Mesodermal cell (in vitro differentiated cells): ENCODE data around the gene LTBP4.

ENCODE experiments used
- H3K27ac ChIP-seq: 2 replicates; pipeline ENCODE4 v1.7.0; 2013; ENCODE audit warnings: mild to moderate bottlenecking, low read depth, low read length, moderate library complexity; ENCODE audit not compliant: severe bottlenecking
- H3K36me3 ChIP-seq: 2 replicates; pipeline ENCODE4 v1.7.1; 2013; ENCODE audit warnings: mild to moderate bottlenecking, low read length, moderate library complexity; ENCODE audit not compliant: control insufficient read depth, insufficient read depth
- H3K4me1 ChIP-seq: one replicate; pipeline ENCODE4 v1.7.1; 2013; ENCODE audit warnings: mild to moderate bottlenecking, low read length; ENCODE audit not compliant: insufficient read depth, control insufficient read depth, poor library complexity, severe bottlenecking
- H3K4me3 ChIP-seq: 2 replicates; pipeline ENCODE4 v1.7.0; 2013; ENCODE audit warnings: low read length, control low read depth, mild to moderate bottlenecking; ENCODE audit not compliant: insufficient read depth, poor library complexity, severe bottlenecking; ENCODE audit errors: extremely low read depth
- H3K9me3 ChIP-seq: 2 replicates; pipeline ENCODE4 v1.7.1; 2013; ENCODE audit warnings: mild to moderate bottlenecking, low read length, moderate library complexity; ENCODE audit not compliant: control insufficient read depth
- WGBS, 2 experiments: methylation state at CpG; one replicate each; pipeline ENCODE4 v1.1.5; 2013; ENCODE audit warnings: missing lambda C conversion rate in 2 of 2; ENCODE audit not compliant: insufficient coverage in 2 of 2; 5-methylcytosine and 5-hydroxymethylcytosine counted together

The LTBP4 gene

GRCh38 chr19:40658031-40658430 is 56.9 kb downstream of the LTBP4 start:
- H3K9me3 ChIP-seq: no peaks in the 10 kb centered on the region
- H3K27ac ChIP-seq: no peak overlapping the region
- no peak overlapping the region for H3K4me3 ChIP-seq
- no peaks in the 10 kb centered on the region for H3K4me1 ChIP-seq
- WGBS, 2 experiments: 94 to 100% methylated on average over 4 of the region's 8 CpGs
- no peaks in the 10 kb centered on the region for H3K36me3 ChIP-seq

DNA sequence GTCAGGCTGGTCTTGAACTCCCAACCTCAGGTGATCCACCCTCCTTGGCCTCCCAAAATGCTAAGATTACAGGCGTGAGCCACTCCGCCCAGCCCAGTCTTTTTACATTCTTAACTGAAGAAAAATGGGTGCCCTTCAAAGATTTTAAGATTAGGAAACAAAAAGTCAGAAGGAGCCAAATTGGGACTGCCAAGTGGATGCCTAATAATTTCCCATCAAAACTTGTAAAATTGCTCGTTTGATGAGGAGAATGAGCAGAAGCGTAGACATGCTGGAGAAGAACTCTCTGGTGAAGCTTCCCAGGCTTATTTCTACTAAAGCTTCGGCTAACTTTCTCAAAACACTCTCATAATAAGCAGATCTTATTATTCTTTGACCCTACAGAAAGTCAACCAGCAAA is 57.9 kb downstream of the LTBP4 start:
- no peak overlapping the region for H3K27ac ChIP-seq
- H3K9me3 ChIP-seq: no peaks in the 10 kb centered on the region
- no peak overlapping the region for H3K4me3 ChIP-seq
- 93 to 98% methylated on average over 5 of the region's 5 CpGs for WGBS, 2 experiments
- no peaks in the 10 kb centered on the region for H3K36me3 ChIP-seq
- H3K4me1 ChIP-seq: peaks cover 7% of the 10 kb centered on the region

DNA sequence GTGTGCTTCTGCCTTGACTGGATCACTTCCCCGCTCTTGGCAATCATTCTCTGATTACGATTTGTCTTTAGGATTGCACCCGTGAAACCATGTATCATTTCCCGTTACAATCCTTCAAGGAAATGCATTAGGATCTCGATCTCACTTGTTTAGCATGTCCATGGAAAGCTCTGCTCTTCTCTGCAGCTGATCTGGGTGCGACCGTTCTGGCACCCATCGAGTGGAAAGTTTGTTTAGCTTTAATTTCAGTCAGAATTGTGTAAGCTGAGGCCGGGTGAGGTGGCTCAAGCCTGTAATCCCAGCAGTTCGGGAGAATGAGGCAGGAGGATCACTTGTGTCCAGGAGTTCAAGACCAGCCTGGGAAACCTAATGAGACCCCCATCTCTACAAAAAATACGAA is 58.4 kb downstream of the LTBP4 start:
- no peaks in the 10 kb centered on the region for H3K9me3 ChIP-seq
- WGBS, 2 experiments: 89% methylated on average over 10 to 11 of the region's 11 CpGs
- no peaks in the 10 kb centered on the region for H3K36me3 ChIP-seq
- no peak overlapping the region for H3K27ac ChIP-seq
- H3K4me1 ChIP-seq: peaks cover 9% of the 10 kb centered on the region
- H3K4me3 ChIP-seq: no peak overlapping the region

GRCh38 chr19:40661616-40662015 is 60.4 kb downstream of the LTBP4 start:
- Histone ChIP-seq H3K27ac (no peak overlapping the region), H3K9me3 (no peaks in the 10 kb centered on the region), H3K4me1 (peaks cover 9% of the 10 kb centered on the region), H3K4me3 (no peak overlapping the region), H3K36me3 (no peaks in the 10 kb centered on the region)
- WGBS, 2 experiments: 83% methylated on average over 1 of the region's 1 CpG; no CpG with 5 or more reads in 1 of the 2 experiments

GRCh38 chr19:40662925-40663694 is 61.9 kb downstream of the LTBP4 start:
- Histone ChIP-seq H3K36me3 (peaks cover 11% of the 10 kb centered on the region), H3K9me3 (no peaks in the 10 kb centered on the region), H3K4me3 (peak overlapping the region; percentile 59), H3K27ac (peak overlapping the region; percentile 87), H3K4me1 (peaks cover 9% of the 10 kb centered on the region)
- WGBS, 2 experiments: 1 to 3% methylated on average over 43 to 56 of the region's 60 CpGs

DNA sequence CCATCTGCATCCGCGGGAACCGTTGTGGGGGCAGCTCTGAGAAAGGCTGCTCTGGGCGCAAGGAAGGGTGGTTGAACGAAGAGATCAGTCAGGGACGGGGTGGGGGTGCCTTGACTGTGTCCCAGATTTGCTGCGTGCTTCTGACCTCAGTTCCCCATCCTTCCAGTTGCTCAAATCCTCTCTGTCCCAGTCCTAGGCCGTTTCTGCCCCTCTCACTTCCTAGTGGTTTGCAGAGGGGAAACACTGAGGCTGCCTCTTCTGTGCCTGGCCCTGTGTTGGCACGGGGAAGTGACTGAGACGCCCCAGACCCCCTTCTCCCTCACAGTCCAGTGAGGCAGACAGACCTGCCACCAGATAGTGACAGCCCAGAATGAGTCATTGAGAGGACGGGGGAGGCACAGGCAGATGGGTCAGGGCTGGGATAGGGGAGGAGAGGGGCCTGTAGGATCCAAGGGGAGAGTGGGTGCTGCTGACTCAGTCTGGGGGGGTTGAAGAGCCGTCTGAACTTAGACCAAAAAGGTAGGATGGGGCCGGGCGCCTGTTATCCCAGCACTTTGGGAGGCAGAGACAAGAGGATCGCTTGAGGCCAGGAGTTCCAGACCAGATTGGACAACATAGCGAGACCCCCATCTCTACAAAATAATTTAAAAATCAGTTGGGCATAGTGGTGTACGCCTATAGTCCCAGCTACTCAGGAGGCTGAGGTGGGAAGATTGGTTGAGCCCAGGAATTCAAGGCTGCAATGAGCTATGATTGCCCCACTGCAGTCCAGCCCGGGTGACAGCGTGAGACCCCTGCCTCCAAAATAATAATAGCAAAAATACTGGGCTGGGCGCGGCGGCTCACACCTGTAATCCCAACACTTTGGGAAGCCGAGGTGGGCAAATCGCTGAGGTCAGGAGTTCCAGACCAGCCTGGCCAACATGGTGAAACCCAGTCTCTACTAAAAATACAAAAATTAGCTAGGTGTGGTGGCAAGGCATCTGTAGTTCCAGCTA is 62.8 kb downstream of the LTBP4 start:
- Histone ChIP-seq H3K4me3 (peak overlapping the region; percentile 59), H3K4me1 (peaks cover 9% of the 10 kb centered on the region), H3K27ac (peak overlapping the region; percentile 87), H3K9me3 (no peaks in the 10 kb centered on the region), H3K36me3 (peaks cover 20% of the 10 kb centered on the region)
- WGBS, 2 experiments: 62 to 81% methylated on average over 15 of the region's 24 CpGs

- H3K27ac ChIP-seq: no peak overlapping the region
- peaks cover 9% of the 10 kb centered on the region for H3K4me1 ChIP-seq
- H3K4me3 ChIP-seq: no peak overlapping the region
- WGBS, 2 experiments: 93 to 98% methylated on average over 3 to 9 of the region's 14 CpGs
- peaks cover 4% of the 10 kb centered on the region for H3K9me3 ChIP-seq
- H3K36me3 ChIP-seq: peaks cover 48% of the 10 kb centered on the region
Observed at GRCh38 chr19:40666803-40667438, 65.8 kb downstream of the LTBP4 start.

GRCh38 chr19:40667602-40668001 is 66.4 kb downstream of the LTBP4 start:
- peaks cover 55% of the 10 kb centered on the region for H3K36me3 ChIP-seq
- peaks cover 9% of the 10 kb centered on the region for H3K4me1 ChIP-seq
- 95 to 96% methylated on average over 12 to 14 of the region's 14 CpGs for WGBS, 2 experiments

DNA sequence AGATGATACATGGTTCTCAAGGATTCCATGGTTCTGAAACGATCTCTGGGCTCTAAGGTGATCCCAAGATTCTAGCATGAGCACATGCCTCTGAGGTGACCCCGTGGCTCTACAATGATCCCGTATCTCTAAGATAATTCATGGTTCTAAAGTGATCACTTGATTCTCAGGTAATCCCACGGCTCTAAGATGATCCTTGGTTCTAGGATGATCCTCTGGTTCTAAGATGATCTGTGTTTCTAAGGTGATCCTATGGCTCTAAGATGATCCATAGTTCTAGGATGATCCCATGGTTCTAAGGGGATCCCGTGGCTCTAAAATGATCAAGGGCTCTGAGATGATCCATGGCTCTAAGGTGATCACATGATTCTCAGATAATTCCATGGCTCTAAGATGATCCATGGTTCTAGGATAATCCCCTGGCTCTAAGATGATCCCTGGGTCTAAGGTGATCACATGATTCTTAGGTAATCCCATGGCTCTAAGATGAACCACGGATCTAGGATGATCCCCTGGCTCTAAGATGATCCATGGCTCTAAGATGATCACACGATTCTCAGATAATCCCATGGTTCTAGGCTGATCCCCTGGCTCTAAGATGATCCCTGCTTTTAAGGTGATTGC is 67.9 kb downstream of the LTBP4 start:
- H3K4me1 ChIP-seq: peaks cover 1% of the 10 kb centered on the region
- H3K36me3 ChIP-seq: peaks cover 70% of the 10 kb centered on the region
- peaks cover 4% of the 10 kb centered on the region for H3K9me3 ChIP-seq
- no peak overlapping the region for H3K27ac ChIP-seq
- no peak overlapping the region for H3K4me3 ChIP-seq
- WGBS, 2 experiments: 91 to 96% methylated on average over 7 of the region's 7 CpGs

More at GRCh38 chr19:40667602-40668001, 66.4 kb downstream of the LTBP4 start:
- Histone ChIP-seq H3K27ac (no peak overlapping the region), H3K9me3 (peaks cover 4% of the 10 kb centered on the region), H3K4me3 (no peak overlapping the region)

DNA sequence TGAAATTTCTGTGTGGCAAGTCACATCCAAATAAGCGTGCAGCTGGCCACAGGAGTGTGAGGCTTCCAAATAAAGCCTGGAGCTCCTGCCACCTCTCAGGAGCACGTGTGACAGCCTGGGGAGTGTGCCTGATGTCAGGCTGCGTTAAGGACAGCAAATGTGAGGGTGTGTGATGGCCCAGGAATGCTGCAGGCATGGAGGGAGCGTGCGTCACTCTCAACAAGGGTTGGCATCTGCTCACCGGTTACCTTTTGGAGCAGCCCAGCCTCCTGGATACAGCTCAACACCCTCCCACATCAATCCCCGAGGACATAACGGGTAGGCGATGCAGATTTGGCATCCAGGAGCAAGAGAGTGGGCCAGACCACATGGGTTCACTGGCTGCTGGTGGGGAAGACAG is 70.2 kb downstream of the LTBP4 start:
- Histone ChIP-seq H3K9me3 (peaks cover 4% of the 10 kb centered on the region), H3K36me3 (peaks cover 91% of the 10 kb centered on the region), H3K4me3 (no peak overlapping the region), H3K4me1 (no peaks in the 10 kb centered on the region), H3K27ac (no peak overlapping the region)
- WGBS, 2 experiments: 93 to 98% methylated on average over 5 to 8 of the region's 9 CpGs
